Ramos (cell line): ENCODE data around the gene MAST3.

Source experiments
- in situ Hi-C: fragments of 300-500 bp; cut with MboI; formaldehyde crosslinking; loops from one replicate; pipeline ENCODE4 v1.14.3; 2022; ENCODE audit warnings: low sequenced_read_pairs; ENCODE audit not compliant: unreplicated experiment

MAST3 gene

GRCh38 chr19:18131841-18132596 lies 34.4 kb downstream of the MAST3 start:
- in situ Hi-C loops: no loop called here

GRCh38 chr19:18135712-18136584 lies 38.4 kb downstream of the MAST3 start:
- in situ Hi-C loops: no loop called here

- in situ Hi-C loops: no loop called here
Observed at GRCh38 chr19:18137242-18137641, 39.7 kb downstream of the MAST3 start.

- in situ Hi-C loops: no loop called here
Observed at GRCh38 chr19:18137657-18138339, 40.2 kb downstream of the MAST3 start.

GRCh38 chr19:18140473-18140872 lies 42.9 kb downstream of the MAST3 start:
- in situ Hi-C loops: no loop called here

GRCh38 chr19:18141031-18141430 lies 43.5 kb downstream of the MAST3 start:
- in situ Hi-C loops: no loop called here

GRCh38 chr19:18143902-18144301 lies 46.3 kb downstream of the MAST3 start:
- in situ Hi-C loops: no loop called here

- in situ Hi-C loops: no loop called here
Observed at GRCh38 chr19:18144361-18144760, 46.8 kb downstream of the MAST3 start.

GRCh38 chr19:18144906-18145305 lies 47.3 kb downstream of the MAST3 start:
- in situ Hi-C loops: no loop called here

- in situ Hi-C loops: no loop called here
Observed at GRCh38 chr19:18145391-18145999, 47.9 kb downstream of the MAST3 start.

- in situ Hi-C loops: no loop called here
Observed at GRCh38 chr19:18147396-18147795, 49.8 kb downstream of the MAST3 start.

- in situ Hi-C loops: no loop called here
Observed at GRCh38 chr19:18149596-18149975, 52.0 kb downstream of the MAST3 start.

GRCh38 chr19:18150776-18151624 lies 53.4 kb downstream of the MAST3 start:
- in situ Hi-C loops: no loop called here

- in situ Hi-C loops: no loop called here
Observed at GRCh38 chr19:18152442-18152816, 54.9 kb downstream of the MAST3 start.

GRCh38 chr19:18152817-18153555 lies 55.4 kb downstream of the MAST3 start, which contains the start of gene PIK3R2:
PIK3R2 (plus strand) TSS chr19:18153163; CDS start chr19:18155880, 2,717 bp downstream.
- in situ Hi-C loops: no loop called here

GRCh38 chr19:18153556-18154134 lies 56.1 kb downstream of the MAST3 start:
- in situ Hi-C loops: no loop called here

- in situ Hi-C loops: no loop called here
Observed at GRCh38 chr19:18155095-18156087, 57.8 kb downstream of the MAST3 start.
